ENCODE results near the gene PCNX4.

GRCh38 chr14:60163693-60164092 is 72.0 kb downstream of the PCNX4 start:
- TF ChIP-seq, protein P1, sequence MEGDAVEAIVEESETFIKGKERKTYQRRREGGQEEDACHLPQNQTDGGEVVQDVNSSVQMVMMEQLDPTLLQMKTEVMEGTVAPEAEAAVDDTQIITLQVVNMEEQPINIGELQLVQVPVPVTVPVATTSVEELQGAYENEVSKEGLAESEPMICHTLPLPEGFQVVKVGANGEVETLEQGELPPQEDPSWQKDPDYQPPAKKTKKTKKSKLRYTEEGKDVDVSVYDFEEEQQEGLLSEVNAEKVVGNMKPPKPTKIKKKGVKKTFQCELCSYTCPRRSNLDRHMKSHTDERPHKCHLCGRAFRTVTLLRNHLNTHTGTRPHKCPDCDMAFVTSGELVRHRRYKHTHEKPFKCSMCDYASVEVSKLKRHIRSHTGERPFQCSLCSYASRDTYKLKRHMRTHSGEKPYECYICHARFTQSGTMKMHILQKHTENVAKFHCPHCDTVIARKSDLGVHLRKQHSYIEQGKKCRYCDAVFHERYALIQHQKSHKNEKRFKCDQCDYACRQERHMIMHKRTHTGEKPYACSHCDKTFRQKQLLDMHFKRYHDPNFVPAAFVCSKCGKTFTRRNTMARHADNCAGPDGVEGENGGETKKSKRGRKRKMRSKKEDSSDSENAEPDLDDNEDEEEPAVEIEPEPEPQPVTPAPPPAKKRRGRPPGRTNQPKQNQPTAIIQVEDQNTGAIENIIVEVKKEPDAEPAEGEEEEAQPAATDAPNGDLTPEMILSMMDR (IDR thresholded peaks at IDR 0.05): no peak
- no peak for TF ChIP-seq POLR2A (IDR thresholded peaks at IDR 0.05)

All from tibial nerve (tissue), 3 donors.